GM23338 (cell line): ENCODE data around the gene CALML5.

Experiments
- CREB1 ChIP-seq: fragments of 250-450 bp; sonication (Bioruptor Pico); IDR thresholded peaks from 2 replicates; pipeline ENCODE4 v1.5.0; 2020; ENCODE audit warnings: low read depth, mild to moderate bottlenecking, moderate library complexity
- EZH2 ChIP-seq: fragments of 200-600 bp; sonication (generic); IDR thresholded peaks from one replicate; pipeline ENCODE4 v1.8.0; 2017; ENCODE audit warnings: antibody characterized with exemption, mild to moderate bottlenecking, low read depth; ENCODE audit not compliant: unreplicated experiment
- EZH2phosphoT487 ChIP-seq: fragments of 200-600 bp; sonication (generic); IDR thresholded peaks from one replicate; pipeline ENCODE4 v1.8.1; 2018; ENCODE audit warnings: antibody characterized with exemption; ENCODE audit not compliant: unreplicated experiment
- JUNB ChIP-seq: IDR thresholded peaks from one replicate; pipeline ENCODE4 v1.6.1; 2016; ENCODE audit warnings: antibody characterized with exemption; ENCODE audit not compliant: unreplicated experiment
- NANOG ChIP-seq: IDR thresholded peaks from 2 replicates; pipeline ENCODE4 v1.6.1; 2016; ENCODE audit warnings: antibody characterized with exemption, borderline replicate concordance
- POLR2AphosphoS5 ChIP-seq: IDR thresholded peaks from 2 replicates; pipeline ENCODE4 v1.6.1; 2016; ENCODE audit warnings: antibody characterized with exemption, low read depth
- STAT1 ChIP-seq: IDR thresholded peaks from one replicate; pipeline ENCODE4 v1.6.1; 2016; ENCODE audit warnings: antibody characterized with exemption; ENCODE audit not compliant: unreplicated experiment
- ZNF114 ChIP-seq: fragments of 250-450 bp; sonication (Bioruptor Pico); IDR thresholded peaks from 2 replicates; pipeline ENCODE4 v1.5.0; 2020; ENCODE audit warnings: mild to moderate bottlenecking, moderate library complexity
- ZNF331 ChIP-seq: fragments of 250-450 bp; sonication (Bioruptor Pico); IDR thresholded peaks from 2 replicates; pipeline ENCODE4 v1.5.0; 2020; ENCODE audit warnings: low read depth, mild to moderate bottlenecking, moderate library complexity
- ZNF462 ChIP-seq: fragments of 250-450 bp; sonication (Bioruptor Pico); IDR thresholded peaks from 2 replicates; pipeline ENCODE4 v1.5.0; 2020; ENCODE audit warnings: mild to moderate bottlenecking, moderate library complexity
- TF ChIP-seq, protein P1 (sequence below), 2 experiments: fragments of 200-600 bp in 1 of 2; sonication (generic) in 1 of 2; conservative IDR thresholded peaks; 2 replicates each; pipeline versions ENCODE4 v1.5.1 to v1.6.1; 2016 to 2017; ENCODE audit warnings: antibody characterized with exemption in 2 of 2, low read depth in 2 of 2, mild to moderate bottlenecking in 2 of 2, moderate library complexity in 1 of 2
- TF ChIP-seq, protein P2 (sequence below): IDR thresholded peaks from one replicate; pipeline ENCODE4 v1.6.1; 2018; ENCODE audit warnings: antibody characterized with exemption; ENCODE audit not compliant: unreplicated experiment

DNA sequence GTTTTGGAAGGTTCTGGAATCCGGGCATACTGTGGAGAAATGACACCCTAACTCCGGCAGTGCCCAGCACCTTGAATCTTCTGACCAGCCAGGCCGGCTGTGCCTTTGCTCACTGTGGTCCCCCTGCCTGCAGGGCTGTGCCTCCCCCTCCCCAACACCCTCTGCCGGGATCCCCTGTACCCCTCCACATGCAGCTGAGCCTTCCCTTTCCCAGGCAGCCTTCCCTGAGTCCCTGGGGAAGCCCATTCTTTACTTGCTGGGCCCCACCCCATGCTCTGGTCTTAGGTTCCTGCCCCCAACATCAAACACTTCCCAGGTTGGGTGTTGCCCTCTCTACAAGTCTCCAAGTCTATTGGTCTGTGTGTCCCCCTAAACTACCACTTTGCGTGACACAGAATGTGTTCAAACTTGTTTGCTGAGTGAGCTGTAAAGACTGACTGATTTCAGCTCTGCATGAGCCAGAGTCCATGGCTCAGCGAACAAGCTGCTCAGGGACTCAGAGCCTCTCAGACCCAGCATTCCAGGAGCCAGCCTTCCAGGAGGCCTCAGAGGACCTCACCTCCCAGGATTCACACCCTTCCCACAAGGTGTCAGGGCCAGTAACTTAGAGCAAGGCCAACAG lies 31.6 kb downstream of the CALML5 start:
- TF ChIP-seq, protein P1, sequence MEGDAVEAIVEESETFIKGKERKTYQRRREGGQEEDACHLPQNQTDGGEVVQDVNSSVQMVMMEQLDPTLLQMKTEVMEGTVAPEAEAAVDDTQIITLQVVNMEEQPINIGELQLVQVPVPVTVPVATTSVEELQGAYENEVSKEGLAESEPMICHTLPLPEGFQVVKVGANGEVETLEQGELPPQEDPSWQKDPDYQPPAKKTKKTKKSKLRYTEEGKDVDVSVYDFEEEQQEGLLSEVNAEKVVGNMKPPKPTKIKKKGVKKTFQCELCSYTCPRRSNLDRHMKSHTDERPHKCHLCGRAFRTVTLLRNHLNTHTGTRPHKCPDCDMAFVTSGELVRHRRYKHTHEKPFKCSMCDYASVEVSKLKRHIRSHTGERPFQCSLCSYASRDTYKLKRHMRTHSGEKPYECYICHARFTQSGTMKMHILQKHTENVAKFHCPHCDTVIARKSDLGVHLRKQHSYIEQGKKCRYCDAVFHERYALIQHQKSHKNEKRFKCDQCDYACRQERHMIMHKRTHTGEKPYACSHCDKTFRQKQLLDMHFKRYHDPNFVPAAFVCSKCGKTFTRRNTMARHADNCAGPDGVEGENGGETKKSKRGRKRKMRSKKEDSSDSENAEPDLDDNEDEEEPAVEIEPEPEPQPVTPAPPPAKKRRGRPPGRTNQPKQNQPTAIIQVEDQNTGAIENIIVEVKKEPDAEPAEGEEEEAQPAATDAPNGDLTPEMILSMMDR (conservative IDR thresholded peaks at IDR 0.05; ENCODE audit: low read depth in 2 of 2): no peak
- TF ChIP-seq EZH2 (no peak), EZH2phosphoT487 (no peak), POLR2AphosphoS5 (no peak), NANOG (no peak), JUNB (no peak), ZNF331 (CRISPR knock-in tag) (no peak), ZNF462 (CRISPR knock-in tag) (no peak), ZNF114 (CRISPR knock-in tag) (no peak), CREB1 (CRISPR knock-in tag) (no peak), STAT1 (no peak)
- TF ChIP-seq, protein P2, sequence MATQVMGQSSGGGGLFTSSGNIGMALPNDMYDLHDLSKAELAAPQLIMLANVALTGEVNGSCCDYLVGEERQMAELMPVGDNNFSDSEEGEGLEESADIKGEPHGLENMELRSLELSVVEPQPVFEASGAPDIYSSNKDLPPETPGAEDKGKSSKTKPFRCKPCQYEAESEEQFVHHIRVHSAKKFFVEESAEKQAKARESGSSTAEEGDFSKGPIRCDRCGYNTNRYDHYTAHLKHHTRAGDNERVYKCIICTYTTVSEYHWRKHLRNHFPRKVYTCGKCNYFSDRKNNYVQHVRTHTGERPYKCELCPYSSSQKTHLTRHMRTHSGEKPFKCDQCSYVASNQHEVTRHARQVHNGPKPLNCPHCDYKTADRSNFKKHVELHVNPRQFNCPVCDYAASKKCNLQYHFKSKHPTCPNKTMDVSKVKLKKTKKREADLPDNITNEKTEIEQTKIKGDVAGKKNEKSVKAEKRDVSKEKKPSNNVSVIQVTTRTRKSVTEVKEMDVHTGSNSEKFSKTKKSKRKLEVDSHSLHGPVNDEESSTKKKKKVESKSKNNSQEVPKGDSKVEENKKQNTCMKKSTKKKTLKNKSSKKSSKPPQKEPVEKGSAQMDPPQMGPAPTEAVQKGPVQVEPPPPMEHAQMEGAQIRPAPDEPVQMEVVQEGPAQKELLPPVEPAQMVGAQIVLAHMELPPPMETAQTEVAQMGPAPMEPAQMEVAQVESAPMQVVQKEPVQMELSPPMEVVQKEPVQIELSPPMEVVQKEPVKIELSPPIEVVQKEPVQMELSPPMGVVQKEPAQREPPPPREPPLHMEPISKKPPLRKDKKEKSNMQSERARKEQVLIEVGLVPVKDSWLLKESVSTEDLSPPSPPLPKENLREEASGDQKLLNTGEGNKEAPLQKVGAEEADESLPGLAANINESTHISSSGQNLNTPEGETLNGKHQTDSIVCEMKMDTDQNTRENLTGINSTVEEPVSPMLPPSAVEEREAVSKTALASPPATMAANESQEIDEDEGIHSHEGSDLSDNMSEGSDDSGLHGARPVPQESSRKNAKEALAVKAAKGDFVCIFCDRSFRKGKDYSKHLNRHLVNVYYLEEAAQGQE: no peak
